DND-41 (cell line): ENCODE data around the gene SLC2A8.

Source experiments
- ATAC-seq: fragments of 200-7000 bp; cut with Tn5 transposase; 3 replicates; pipeline ENCODE4 v1.9.1; 2021; ENCODE audit warnings: low read depth; ENCODE audit not compliant: insufficient read depth
- DNase-seq: peaks from one replicate; pipeline ENCODE4 v3.0.0-alpha.2; 2020
- H2AFZ ChIP-seq: 2 replicates; pipeline ENCODE4 v1.6.0; 2012; ENCODE audit warnings: low read depth, low read length
- H3K27ac ChIP-seq: 2 replicates; pipeline ENCODE4 v1.5.1; 2012; ENCODE audit warnings: low read length, inconsistent platforms
- H3K27me3 ChIP-seq: fragments of 200-600 bp; sonication (generic); 2 replicates; pipeline ENCODE4 v1.6.0; 2012; ENCODE audit warnings: low read length, mild to moderate bottlenecking, inconsistent platforms; ENCODE audit not compliant: insufficient read depth, poor library complexity
- H3K36me3 ChIP-seq: 2 replicates; pipeline ENCODE4 v1.5.1; 2012; ENCODE audit warnings: low read length, inconsistent platforms; ENCODE audit not compliant: insufficient read depth
- H3K4me1 ChIP-seq: 2 replicates; pipeline ENCODE4 v1.5.1; 2012; ENCODE audit warnings: mild to moderate bottlenecking, low read length; ENCODE audit not compliant: insufficient read depth
- H3K4me2 ChIP-seq: 2 replicates; pipeline ENCODE4 v1.6.0; 2012; ENCODE audit warnings: mild to moderate bottlenecking, moderate library complexity, low read length, inconsistent platforms; ENCODE audit not compliant: insufficient read depth
- H3K4me3 ChIP-seq, 2 experiments: fragments of 200-600 bp in 1 of 2; shearing (Covaris generic) in 1 of 2; 2 replicates each; pipeline ENCODE4 v1.5.1; 2012 to 2016; ENCODE audit warnings: inconsistent platforms in 2 of 2, low read length in 2 of 2, mild to moderate bottlenecking in 2 of 2, low read depth in 1 of 2, moderate library complexity in 1 of 2
- H3K79me2 ChIP-seq: 2 replicates; pipeline ENCODE4 v1.6.0; 2012; ENCODE audit warnings: low read length, inconsistent platforms; ENCODE audit not compliant: insufficient read depth
- H3K9ac ChIP-seq: 2 replicates; pipeline ENCODE4 v1.6.0; 2012; ENCODE audit warnings: low read depth, mild to moderate bottlenecking, inconsistent platforms, low read length, moderate library complexity
- H3K9me3 ChIP-seq: 2 replicates; pipeline ENCODE4 v1.5.1; 2012; ENCODE audit warnings: low read length, moderate library complexity, mild to moderate bottlenecking, inconsistent platforms; ENCODE audit not compliant: insufficient read depth, severe bottlenecking
- H4K20me1 ChIP-seq: 2 replicates; pipeline ENCODE4 v1.6.0; 2012; ENCODE audit warnings: low read length; ENCODE audit not compliant: insufficient read depth
- CTCF ChIP-seq: IDR thresholded peaks from 2 replicates; pipeline ENCODE4 v1.5.1; 2012; ENCODE audit warnings: borderline replicate concordance, low read length, moderate library complexity, mild to moderate bottlenecking; ENCODE audit not compliant: poor library complexity, severe bottlenecking; ENCODE audit errors: extremely low read depth
- EZH2 ChIP-seq: IDR thresholded peaks from 3 replicates; pipeline ENCODE4 v1.6.1; 2012; ENCODE audit warnings: borderline replicate concordance, low read depth, mild to moderate bottlenecking, moderate library complexity, low read length, inconsistent platforms; ENCODE audit not compliant: severe bottlenecking

Gene SLC2A8

GRCh38 chr9:127366594-127366993 is 30.4 kb upstream of the SLC2A8 start:
- DNase-seq (no peak), ATAC-seq (no peak)
- Histone ChIP-seq H2AFZ (no peak overlapping the region), H3K36me3 (no peaks in the 10 kb centered on the region), H3K4me3 (no peak overlapping the region), H3K27me3 (peaks cover 68% of the 10 kb centered on the region), H3K9ac (no peak overlapping the region), H3K27ac (no peak overlapping the region), H4K20me1 (peaks cover 54% of the 10 kb centered on the region), H3K4me1 (no peaks in the 10 kb centered on the region), H3K79me2 (no peaks in the 10 kb centered on the region), H3K4me2 (no peak overlapping the region), H3K9me3 (no peaks in the 10 kb centered on the region)
- TF ChIP-seq CTCF (no peak), EZH2 (no peak)

- H3K9me3 ChIP-seq, result no peaks in the 10 kb centered on the region
- no peak overlapping the region for H2AFZ ChIP-seq
- H3K4me1 ChIP-seq, result no peaks in the 10 kb centered on the region
- no peak overlapping the region for H3K4me3 ChIP-seq
- no peaks in the 10 kb centered on the region for H3K36me3 ChIP-seq
- no peak for ATAC-seq
- H3K9ac ChIP-seq, result no peak overlapping the region
- DNase-seq, result no peak
- no peak overlapping the region for H3K4me2 ChIP-seq
- no peaks in the 10 kb centered on the region for H3K79me2 ChIP-seq
- peaks cover 63% of the 10 kb centered on the region for H3K27me3 ChIP-seq
- no peak overlapping the region for H3K27ac ChIP-seq
- H4K20me1 ChIP-seq, result peaks cover 41% of the 10 kb centered on the region
- TF ChIP-seq CTCF (no peak), EZH2 (no peak)
Measured at GRCh38 chr9:127368852-127369402, 28.0 kb upstream of the SLC2A8 start.

- no peak for ATAC-seq
Measured at GRCh38 chr9:127369428-127369827, 27.5 kb upstream of the SLC2A8 start.

More at GRCh38 chr9:127369428-127369827, 27.5 kb upstream of the SLC2A8 start:
- Histone ChIP-seq H3K9me3 (no peaks in the 10 kb centered on the region), H3K27ac (no peak overlapping the region), H3K36me3 (no peaks in the 10 kb centered on the region), H3K27me3 (peaks cover 58% of the 10 kb centered on the region), H3K9ac (no peak overlapping the region), H3K79me2 (no peaks in the 10 kb centered on the region), H4K20me1 (peaks cover 36% of the 10 kb centered on the region), H3K4me3 (no peak overlapping the region), H2AFZ (no peak overlapping the region), H3K4me1 (no peaks in the 10 kb centered on the region), H3K4me2 (no peak overlapping the region)
- TF ChIP-seq CTCF, result no peak
- no peak for TF ChIP-seq EZH2
- no peak for DNase-seq
